AG04450 (cell line): ENCODE measurements around the gene FYN. TPM values are rescaled to one million over a fixed set of nuclear protein-coding genes. Genes with fewer than 3 reads are reported as not detected.

ENCODE experiments used
- CTCF ChIA-PET: fragments of 300-600, 350-600 bp; formaldehyde crosslinking; extraction: SDS; loops from one replicate; lab custom pipeline; 2022; ENCODE audit warnings: antibody characterized with exemption, inconsistent platforms; lab: Charles Lee
- POLR2A ChIA-PET: fragments of 350-600 bp; formaldehyde crosslinking; extraction: SDS; loops from one replicate; lab custom pipeline; 2021; ENCODE audit warnings: antibody characterized with exemption, inconsistent platforms; lab: Yijun Ruan, JAX
- DNase-seq: peaks from one replicate; pipeline ENCODE4 v3.0.0-alpha.2; 2011; ENCODE audit warnings: low read depth, low spot score
- H3K27ac ChIP-seq: one replicate; pipeline ENCODE4 v1.5.1; 2012; ENCODE audit warnings: low read depth, low read length, control low read depth
- H3K27me3 ChIP-seq: one replicate; pipeline ENCODE4 v1.6.0; 2012; ENCODE audit warnings: low read length; ENCODE audit not compliant: control insufficient read depth, insufficient read depth
- H3K4me3 ChIP-seq: 2 replicates; pipeline ENCODE4 v1.5.1; 2011; ENCODE audit warnings: mild to moderate bottlenecking, low read depth, low read length, control low read depth
- H3K9me3 ChIP-seq: 2 replicates; pipeline ENCODE4 v1.5.1; 2012; ENCODE audit warnings: low read length; ENCODE audit not compliant: control insufficient read depth, insufficient read depth
- CTCF ChIP-seq: IDR thresholded peaks from 2 replicates; pipeline ENCODE4 v1.5.1; 2011; ENCODE audit warnings: low read depth, low read length, control low read depth, inconsistent platforms
- polyA plus RNA-seq: library from polyadenylated mRNA; depleted of rRNA; stranded (reverse); fragments of >200 nt; gene quantifications from 2 replicates; pipeline ENCODE4 v1.2.3, GENCODE V29; 2011

The FYN gene
- polyA plus RNA-seq, 1 experiment: 29.0 TPM

- H3K27me3 ChIP-seq: no peaks in the 10 kb centered on the region
- TF ChIP-seq CTCF: no peak
- H3K4me3 ChIP-seq: no peak overlapping the region
- ChIA-PET CTCF (no interaction called here), POLR2A (no interaction called here)
- no peaks in the 10 kb centered on the region for H3K9me3 ChIP-seq
- DNase-seq: no peak
- no peak overlapping the region for H3K27ac ChIP-seq
These were observed 211.0 kb downstream of the FYN start for GRCh38 chr6:111662072-111662793.

- Histone ChIP-seq H3K27ac (no peak overlapping the region), H3K9me3 (no peaks in the 10 kb centered on the region), H3K27me3 (no peaks in the 10 kb centered on the region), H3K4me3 (no peak overlapping the region)
- ChIA-PET CTCF (no interaction called here), POLR2A (no interaction called here)
- no peak for DNase-seq
- TF ChIP-seq CTCF: no peak
These were observed 211.7 kb downstream of the FYN start for GRCh38 chr6:111661541-111662061.

- Histone ChIP-seq H3K9me3 (no peaks in the 10 kb centered on the region), H3K27me3 (no peaks in the 10 kb centered on the region), H3K4me3 (no peak overlapping the region), H3K27ac (no peak overlapping the region)
- ChIA-PET CTCF (no interaction called here), POLR2A (no interaction called here)
- no peak for DNase-seq
- TF ChIP-seq CTCF: no peak
These were observed 212.7 kb downstream of the FYN start for GRCh38 chr6:111660531-111660930.

- no peak for TF ChIP-seq CTCF
- Histone ChIP-seq H3K9me3 (no peaks in the 10 kb centered on the region), H3K4me3 (no peak overlapping the region), H3K27ac (no peak overlapping the region), H3K27me3 (no peaks in the 10 kb centered on the region)
- ChIA-PET CTCF (no interaction called here), POLR2A (no interaction called here)
- DNase-seq: no peak
These were observed 214.6 kb downstream of the FYN start for GRCh38 chr6:111658462-111659154.

GRCh38 chr6:111657146-111657545, 216.1 kb downstream of the FYN start:
- H3K27ac ChIP-seq: no peak overlapping the region
- H3K4me3 ChIP-seq: no peak overlapping the region
- DNase-seq: no peak
- POLR2A ChIA-PET: no interaction called here
- CTCF ChIA-PET: no interaction called here
- H3K27me3 ChIP-seq: no peaks in the 10 kb centered on the region
- TF ChIP-seq CTCF: no peak
- no peaks in the 10 kb centered on the region for H3K9me3 ChIP-seq
